OCI-M2 (cell line): ENCODE results near the gene PTCH2.
"Not testable (repeated sequence)": the region's sequence is repeated elsewhere in the genome, so short reads cannot be mapped to it uniquely, and the experiment has no call there.

Source experiments
- DNase-seq: peaks from one replicate; lab custom pipeline; 2025; ENCODE audit not compliant: unreplicated experiment; lab: John Stamatoyannopoulos, UW

The PTCH2 gene

DNA sequence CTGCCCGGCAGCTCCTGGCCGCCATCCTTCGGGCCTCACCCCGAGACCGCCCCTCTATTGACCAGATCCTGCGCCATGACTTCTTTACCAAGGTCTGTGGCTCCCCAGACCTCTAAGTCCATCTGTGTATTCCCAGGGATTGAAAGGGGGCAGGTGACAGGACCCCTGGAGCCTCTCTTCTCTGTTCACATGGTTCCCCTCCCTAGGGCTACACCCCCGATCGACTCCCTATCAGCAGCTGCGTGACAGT, 40.1 kb downstream of the PTCH2 start:
- no peak for DNase-seq

DNA sequence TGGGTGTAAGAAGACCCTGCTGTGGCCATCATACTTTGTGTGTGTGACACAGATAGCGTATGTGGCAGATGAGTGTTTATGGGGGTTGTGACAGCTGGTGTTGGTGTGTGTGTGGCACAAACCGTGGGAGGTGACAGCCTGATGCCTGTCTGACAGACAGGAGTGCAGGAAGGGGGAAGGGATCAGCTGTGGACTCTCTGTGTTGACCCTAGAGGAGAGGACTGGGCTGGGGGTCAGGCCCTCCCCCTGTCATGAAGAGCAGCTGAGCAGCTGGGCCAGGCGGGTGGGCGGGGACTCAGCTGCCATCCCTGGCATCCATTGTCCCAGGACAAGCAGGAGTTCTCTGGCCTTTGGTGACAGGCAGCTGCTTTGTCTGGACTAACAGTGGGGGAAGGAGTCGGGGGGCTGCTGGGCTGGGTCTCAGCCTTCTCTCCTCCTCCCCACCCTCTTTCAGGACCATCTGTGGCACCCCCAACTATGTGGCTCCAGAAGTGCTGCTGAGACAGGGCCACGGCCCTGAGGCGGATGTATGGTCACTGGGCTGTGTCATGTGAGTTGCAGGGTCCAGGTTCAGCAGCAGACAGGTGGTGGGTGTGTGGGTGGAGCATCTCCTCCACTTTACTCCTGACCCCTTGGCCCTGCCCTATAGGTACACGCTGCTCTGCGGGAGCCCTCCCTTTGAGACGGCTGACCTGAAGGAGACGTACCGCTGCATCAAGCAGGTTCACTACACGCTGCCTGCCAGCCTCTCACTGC, 40.6 kb downstream of the PTCH2 start:
- DNase-seq: no peak

DNA sequence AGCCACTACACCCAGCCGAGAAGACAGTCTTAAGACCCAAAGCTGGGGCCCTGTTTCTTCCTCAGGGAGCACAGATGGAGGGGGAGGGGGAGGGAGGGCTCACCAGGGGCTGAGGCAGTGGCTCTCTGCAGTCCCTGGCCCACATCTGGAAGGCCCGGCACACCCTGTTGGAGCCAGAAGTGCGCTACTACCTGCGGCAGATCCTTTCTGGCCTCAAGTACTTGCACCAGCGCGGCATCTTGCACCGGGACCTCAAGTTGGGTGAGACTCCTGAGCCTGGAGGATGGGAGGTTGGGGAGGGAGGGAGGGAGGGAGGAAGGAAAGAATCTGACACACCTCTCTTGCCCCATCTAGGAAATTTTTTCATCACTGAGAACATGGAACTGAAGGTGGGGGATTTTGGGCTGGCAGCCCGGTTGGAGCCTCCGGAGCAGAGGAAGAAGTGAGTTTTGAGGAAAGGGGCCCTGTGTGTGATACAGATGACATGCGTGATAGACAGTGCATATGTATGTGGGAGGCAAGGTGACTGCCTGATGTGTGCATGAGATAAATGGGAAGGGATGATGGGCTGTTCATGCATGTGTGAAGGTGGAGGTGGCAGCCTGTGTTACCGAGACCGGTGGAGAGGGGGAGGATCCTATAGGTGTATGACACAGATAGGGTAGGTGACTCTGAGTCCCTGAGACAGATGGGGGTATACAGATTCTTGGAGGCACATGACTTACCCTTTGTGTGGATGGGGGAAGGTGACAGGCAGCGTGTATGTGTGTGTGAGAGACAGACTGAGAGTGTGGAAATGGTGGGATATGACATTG, 41.4 kb downstream of the PTCH2 start:
- no peak for DNase-seq

DNA sequence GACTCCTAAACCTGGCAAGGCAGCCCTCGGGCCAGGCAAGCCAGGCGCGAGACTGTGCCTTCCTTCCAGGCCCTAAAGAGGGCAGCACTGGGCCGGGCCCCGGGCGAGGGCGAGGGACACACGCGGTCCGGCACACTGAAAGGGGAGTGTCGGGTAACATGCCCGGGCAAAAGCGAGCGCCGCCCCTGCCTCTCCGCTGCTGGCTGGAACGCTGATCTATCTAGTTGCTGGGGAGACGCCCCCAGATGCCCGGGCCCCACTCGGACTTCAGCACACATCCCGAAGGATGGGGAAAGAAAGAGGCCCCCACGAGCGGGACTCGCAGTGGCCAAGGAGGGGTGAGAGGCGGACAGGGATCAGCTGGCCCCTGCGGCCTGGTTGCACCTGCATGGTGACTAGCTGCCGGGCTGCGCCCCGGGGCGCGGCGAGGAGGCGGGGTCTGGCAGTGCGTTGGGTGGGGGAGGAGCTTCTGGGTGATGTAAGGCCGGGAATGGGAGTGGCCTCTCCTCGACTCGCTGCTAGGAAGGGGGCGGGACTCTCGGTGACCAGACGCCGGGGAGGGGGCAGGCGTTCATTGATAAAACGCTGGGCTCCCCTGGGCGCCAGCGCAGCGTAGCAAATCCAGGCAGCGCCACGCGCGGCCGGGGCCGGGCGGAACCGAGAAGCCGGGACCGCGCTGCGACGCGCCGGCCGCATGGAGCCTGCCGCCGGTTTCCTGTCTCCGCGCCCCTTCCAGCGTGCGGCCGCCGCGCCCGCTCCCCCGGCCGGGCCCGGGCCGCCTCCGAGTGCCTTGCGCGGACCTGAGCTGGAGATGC, 43.1 kb downstream of the PTCH2 start, which contains the start of gene PLK3:
PLK3 (plus strand) TSS at position 608 of the 815 bp plus-strand sequence; CDS start at position 695, 87 bp downstream.
- peak; percentile 95 for DNase-seq

DNA sequence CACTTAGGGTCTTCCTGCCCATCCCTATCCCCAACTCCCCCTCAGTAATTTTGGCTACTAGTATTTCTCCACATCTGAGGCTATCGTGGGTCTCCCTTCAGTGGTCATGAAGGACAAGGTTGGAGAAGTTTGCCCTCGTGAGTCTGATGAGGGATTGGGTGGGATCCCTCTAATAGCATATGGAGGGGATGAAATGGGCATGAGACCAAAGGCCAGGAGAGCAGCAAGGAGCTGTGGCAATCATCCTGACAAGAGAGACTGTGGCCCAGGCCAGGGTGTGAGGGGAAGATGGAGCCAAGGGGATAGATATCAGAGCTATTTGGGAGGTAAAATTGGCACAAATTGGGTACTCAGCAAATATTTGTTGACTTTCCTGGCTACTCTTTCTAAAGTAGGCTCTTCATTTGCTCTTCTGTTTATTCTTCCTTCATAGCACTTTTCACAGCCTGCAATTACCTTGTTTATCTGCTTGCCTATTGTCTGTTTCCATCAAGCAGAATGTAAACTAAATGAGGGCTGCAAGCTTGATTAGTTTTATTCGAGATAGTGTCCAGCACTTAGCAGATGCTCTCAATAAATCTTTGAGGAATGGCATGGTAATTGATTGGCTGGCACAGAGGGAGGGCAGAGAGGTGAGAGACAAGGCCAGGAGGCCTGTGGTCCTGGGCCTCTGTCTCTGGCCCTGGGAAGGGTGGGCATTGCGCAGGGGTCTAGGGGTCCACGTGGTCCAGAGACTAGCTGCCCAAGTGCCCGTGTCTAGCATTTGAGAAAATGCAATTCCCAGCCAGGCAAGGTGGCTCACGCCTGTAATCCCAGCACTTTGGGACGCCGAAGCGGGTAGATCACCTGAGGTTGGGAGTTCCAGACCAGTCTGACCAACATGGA, 44.3 kb downstream of the PTCH2 start:
- DNase-seq: no peak

DNA sequence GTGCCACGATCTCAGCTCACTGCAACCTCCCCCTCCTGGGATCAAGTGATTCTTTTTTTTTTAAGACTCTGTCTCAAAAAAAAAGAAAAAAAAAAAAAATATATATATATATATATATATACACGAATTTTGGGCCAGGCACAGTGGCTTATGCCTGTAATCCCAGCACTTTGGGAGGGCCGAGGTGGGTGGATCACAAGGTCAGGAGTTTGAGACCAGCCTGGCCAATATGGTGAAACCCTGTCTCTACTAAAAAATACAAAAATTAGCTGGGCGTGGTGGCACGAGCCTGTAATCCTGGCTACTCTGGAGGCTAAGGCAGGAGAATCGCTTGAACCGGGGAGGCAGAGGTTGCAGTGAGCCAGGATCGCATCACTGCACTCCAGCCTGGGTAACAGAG, 45.2 kb downstream of the PTCH2 start:
- not testable (repeated sequence) for DNase-seq

DNA sequence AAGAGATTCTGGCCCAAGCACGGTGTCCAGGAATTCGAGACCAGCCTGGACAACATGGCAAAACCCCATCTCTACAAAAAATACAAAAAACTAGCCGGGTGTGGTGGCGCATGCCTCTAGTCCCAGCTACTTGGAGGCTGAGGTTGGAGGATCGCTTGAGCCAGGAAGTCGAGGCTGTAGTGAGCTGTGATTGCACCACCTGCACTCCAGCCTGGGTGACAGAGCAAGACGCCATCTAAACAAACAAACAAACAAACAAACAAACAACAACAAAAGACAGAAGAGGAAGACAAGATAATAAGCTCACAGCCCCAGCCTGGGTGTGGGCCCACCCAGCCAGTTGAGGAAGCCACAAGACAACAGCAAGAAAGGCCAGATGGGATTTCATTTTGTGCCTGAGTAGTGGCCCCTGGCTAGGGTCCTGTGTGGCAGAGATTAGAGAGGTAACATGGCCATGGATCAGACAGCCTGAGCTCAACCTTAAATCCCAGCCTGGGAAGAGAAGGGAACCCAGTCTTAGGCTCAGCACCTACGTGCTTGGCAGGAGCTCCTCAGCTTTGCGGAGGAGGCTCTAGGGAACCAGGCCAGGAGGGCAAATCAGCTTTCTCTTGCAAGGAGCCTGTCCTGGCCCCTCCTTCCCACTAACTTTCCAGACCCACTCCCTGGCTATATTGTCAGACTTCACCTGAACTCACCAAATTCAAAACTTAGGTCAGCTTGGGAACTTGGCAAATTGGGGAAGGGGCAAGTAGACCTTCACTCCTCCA, 50.1 kb downstream of the PTCH2 start:
- no peak for DNase-seq

DNA sequence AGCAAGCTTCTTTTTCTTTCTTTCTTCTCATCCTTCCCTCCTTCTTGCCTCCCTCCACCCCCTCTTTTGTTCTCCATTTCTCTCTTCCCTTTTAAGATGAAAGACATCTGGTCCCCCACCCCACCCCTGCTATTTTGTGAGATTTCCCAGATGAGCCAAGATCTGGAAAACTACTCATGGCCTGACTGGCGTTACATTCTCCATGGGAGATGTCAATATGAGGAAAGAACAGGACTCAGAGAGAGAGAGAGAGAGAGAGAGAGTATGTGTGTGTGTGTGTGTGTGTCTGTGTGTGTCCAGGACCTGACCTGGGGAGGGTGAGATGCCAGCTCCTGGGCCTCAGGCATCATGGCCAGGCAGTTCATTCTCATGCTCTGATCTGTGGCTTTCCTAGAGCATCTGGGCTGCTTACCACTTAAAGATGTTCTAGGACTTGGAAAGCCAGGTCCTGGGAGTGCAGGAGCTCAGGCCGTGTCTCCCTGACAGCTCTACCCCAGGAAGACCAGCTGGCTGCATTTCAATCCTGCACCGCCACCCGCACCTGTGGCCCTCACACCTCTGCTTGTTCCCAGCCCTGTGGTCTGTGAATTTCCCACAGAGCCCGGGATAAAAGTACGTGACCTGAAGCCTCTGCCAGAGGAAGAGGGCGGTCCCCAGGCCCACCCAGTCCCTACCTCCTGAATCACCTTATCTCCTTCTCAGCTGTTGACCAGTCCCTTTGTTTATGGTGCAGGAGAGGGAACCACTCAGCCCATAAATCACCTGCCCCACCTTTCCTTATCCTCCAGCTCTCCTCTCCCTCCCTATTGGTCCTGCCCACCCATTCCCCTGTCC, 51.9 kb downstream of the PTCH2 start:
- DNase-seq: no peak

DNA sequence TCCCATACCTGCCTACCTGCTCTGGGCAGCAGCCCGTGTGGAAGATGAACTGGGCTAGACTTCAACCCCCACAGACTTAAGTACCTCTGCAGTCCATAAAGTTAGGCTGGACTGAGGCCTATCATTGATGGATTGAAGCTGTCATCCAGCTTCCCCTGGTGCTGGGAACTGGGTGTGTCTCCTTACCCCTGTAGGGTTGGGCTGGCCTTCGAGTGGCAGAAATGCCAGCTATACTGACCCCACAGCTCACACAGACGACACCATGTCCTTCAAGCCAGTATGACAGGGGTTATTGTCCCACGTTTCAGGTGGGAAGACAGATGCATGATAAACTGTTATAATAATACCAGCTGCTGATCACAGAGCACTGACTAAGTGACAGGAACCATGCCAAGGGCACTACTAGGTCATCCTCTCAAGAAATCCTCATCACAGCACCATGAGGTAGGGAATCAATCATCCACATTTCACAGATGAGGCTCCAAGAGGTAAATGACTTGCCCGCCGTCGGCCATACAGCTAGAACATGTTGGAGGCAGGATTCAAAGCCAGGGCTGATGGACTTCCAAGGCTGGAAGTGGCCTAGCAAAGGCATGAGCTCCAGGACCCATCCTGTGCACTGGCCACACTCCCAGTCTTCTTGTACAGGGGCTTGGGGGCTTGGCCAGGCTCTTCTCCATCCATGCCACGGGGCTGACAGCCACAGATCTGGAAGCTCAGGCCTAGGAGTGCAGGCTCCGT, 54.8 kb downstream of the PTCH2 start, which contains the start of gene BEST4:
BEST4 (minus strand) TSS at position 51 of the 741 bp plus-strand sequence. CDS start 465 bp downstream, outside the sequence.
- DNase-seq: no peak

DNA sequence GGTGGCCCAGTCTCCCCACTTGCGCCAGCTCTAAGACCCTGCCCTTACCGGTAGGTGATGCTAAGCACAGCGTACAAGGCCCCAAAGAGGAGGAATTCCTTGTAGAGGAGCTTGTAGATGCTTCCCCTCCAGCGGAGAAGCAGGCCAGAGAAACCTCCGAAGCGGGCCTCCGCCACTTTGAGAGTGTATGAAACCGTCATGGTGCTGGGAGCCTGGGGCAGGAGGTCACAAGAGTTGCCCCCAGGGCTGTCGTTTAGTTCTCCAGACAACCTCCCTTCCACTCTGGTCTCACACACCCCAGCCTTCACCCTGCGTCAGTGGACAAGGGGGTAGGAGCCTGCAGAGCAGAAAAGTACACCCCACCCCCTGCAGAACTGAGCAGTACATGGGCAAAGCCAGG, 55.5 kb downstream of the PTCH2 start:
- no peak for DNase-seq

DNA sequence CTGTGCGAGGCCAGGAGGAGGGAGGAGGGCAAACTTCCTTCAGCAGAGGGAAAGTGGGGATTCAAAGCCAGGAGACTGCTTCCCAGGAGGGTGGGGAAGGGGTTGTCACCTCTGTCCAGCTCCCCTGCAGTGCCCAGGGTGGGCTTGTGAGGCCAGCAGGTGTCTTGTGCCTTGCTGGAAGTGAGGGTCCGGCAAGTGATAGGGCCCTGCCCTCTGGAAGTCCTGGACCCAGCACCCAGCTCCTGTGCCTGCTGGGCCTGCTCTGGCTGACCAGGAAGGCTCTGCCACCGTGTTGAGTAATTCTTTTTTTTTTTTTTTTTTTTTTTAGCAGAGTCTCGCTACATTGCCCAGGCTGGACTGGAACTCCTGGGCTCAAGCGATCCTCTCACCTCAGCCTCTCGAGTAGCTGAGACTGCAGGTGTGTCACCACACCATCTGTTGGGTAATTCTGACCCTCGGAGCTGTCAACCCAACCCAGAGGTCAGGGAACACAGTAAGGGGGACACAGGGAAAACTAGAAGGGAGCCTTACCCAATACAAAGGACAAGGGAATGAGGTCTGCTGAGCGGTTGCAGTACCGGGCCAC, 56.1 kb downstream of the PTCH2 start:
- no peak for DNase-seq

DNA sequence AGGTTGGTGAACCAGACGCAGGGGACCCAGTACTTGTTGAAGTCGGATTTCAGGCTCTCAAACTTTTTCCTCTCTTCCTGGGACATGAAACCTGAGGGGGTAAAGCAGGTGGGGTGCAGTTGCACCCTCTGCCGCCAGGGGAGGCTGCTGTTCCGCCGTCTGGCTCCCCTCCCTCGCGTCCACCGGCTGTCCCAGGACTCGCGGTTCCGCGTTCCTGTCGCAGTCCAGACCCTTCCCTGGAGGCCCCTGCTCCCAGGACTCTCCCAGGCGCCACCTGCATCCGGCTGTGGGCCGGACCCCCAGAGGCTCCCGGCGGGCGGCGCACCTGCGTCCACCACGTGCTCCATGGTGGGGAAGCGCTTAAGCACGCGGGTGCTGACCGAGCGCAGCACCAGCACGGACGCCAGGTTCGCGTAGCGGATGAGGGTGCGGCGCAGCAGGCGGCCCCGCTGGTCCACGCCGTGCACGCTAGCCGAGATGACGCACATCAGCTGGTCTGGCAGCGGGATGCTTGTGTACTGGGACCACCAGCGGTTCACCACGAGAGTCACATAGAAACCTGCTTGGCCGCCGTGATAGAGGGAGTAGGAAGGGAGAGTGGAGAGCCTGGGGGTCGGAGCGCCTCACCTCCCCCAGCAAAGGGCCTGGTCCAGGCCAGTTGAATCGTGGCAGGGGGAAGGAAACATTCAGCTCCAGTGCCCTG, 56.8 kb downstream of the PTCH2 start:
- DNase-seq: no peak

DNA sequence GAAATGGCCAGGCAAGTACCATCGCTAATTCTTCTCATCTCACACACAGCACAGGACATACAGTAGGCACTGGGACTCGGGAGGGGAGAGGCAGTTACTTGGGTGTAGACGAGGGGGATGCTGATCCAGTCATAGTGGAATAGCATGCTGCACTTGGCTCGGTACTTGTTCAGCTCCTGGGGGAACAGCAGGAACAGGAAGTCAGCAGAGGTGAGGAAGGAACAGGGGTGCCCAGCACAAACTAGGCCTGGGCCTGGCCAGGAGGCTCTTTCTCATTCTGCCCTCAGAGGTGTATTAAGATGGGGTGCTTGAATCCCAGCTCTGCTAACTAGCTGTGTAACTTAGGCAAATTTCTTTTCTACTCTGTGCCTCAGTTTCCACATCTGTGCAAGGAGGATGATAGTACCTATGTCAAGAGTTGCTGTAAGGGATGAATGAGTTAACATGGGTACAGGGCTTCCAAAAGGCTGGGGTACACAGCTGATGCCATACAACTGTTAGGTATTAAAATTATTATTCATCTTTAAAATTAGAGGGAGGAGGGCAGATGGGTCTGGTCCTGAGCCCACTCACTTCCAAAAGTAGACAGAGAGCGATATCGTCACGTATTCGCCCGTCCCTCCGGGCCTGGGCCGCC, 57.4 kb downstream of the PTCH2 start:
- DNase-seq: no peak

DNA sequence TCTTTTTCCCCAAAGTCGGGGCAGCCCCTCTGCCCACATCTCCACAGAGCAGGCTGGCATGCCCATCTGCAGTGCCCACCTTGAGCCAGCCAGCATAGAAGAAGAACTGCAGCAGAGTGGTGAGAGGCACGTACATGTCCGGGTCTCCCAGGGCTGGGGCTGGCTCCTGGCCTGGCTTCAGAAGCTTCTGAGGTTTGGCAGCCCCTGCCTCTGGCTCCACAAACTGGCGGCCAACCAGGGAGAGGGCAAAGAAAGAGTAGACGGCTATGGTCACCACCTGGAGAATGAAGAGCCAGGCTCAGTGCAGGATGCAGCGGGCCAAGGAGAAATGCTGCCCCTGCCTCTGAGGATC, 58.0 kb downstream of the PTCH2 start:
- DNase-seq: no peak

DNA sequence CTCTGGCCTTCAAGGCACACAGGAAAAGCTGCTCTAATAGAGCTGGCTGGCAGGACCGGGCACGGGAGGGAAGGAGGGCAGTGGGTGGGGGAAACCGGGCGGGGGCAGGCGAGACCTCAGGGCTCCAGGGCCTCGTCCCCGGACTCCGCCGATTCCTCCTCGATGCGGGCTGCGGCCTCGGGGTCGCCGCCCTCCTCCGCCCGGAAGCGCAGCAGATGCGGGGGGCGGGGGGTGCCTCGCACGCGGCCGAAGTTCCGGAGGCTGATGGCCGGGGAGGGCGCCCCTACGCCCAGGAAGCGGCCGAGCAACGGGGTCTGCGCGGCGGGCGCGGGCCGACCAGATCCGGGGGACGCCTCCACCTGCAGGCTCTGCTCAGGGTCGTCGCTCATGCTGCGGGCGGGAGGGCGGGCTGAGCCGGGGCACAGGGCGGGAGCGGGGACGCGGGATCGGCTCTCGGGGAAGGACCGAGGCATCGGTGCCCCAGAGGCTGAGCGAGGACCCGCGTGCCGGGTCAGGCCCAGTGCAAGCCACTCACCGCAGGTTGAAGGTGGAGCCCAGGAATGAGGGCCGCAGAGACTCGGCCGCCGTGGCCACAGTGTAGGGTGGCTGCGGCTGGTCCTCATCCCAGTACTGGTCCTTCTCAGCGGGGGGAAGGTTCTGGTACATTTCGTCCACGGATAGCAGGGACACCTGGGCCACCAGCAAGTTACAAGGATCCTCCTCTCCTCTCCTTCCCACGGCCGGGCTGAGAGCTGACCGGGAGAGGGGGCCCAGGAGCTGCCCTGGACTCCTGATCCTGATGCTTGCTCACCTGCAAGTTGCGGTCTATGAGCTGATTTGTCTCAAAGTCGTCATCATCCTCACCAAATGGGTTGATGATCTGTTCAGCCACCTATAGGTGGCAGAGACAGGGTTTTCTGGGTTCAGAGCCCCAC, 58.7 kb downstream of the PTCH2 start:
- DNase-seq: no peak

DNA sequence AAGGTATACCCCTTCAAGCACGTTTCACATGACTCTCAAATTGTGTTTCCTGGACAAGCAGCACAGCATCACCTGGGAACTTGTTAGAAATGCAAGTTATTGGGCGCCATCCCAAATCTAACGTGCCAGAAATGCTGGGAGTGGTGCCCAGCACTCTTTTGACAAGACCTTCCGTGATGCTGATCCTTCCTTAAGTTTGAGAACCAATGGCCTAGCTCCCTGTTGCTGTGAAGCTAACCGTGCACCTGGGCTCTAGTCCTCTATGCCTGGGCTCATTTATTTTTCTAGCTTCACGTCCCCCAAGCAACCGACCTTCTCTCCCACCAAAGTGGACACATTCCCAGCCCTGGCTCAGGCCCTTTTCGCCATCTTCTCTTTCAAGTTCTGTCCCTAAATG, 59.4 kb downstream of the PTCH2 start:
- DNase-seq: no peak
